Fibroblast of lung (primary cell): Measurements from ENCODE around the gene CYTH4. TPM values are rescaled to one million over a fixed set of nuclear protein-coding genes. Genes with fewer than 3 reads are reported as not detected.

Source experiments
- DNase-seq, 2 donors: peaks; one replicate each; pipeline versions ENCODE4 v3.0.0 to v3.0.0-alpha.2; 2010; ENCODE audit warnings: low read depth in 2 of 2
- H2AFZ ChIP-seq: 2 replicates; pipeline ENCODE4 v1.5.1; 2012; ENCODE audit warnings: low read length, control low read depth, inconsistent platforms
- H3K27ac ChIP-seq: 2 replicates; pipeline ENCODE4 v1.5.1; 2011; ENCODE audit warnings: low read length, control low read depth; ENCODE audit not compliant: insufficient read depth
- H3K27me3 ChIP-seq: 2 replicates; pipeline ENCODE4 v1.5.1; 2011; ENCODE audit warnings: mild to moderate bottlenecking, low read length; ENCODE audit not compliant: control insufficient read depth, insufficient read depth
- H3K36me3 ChIP-seq: 2 replicates; pipeline ENCODE4 v1.5.1; 2011; ENCODE audit warnings: low read length; ENCODE audit not compliant: control insufficient read depth, insufficient read depth
- H3K4me1 ChIP-seq: 2 replicates; pipeline ENCODE4 v1.5.1; 2011; ENCODE audit warnings: low read length; ENCODE audit not compliant: control insufficient read depth, insufficient read depth; ENCODE audit errors: extremely low read depth
- H3K4me2 ChIP-seq: 2 replicates; pipeline ENCODE4 v1.5.1; 2011; ENCODE audit warnings: low read length, control low read depth; ENCODE audit not compliant: insufficient read depth; ENCODE audit errors: extremely low read depth
- H3K4me3 ChIP-seq, 4 experiments: fragments of 200-600 bp in 1 of 4; sonication (generic) in 1 of 4; replicated peaks in 1 of 4; 2 replicates each; pipeline ENCODE4 v1.5.1; 2011 to 2016; ENCODE audit warnings: low read length in 4 of 4, low read depth in 3 of 4, mild to moderate bottlenecking in 3 of 4, control low read depth in 2 of 4, inconsistent platforms in 1 of 4, mixed read lengths in 1 of 4; ENCODE audit not compliant: insufficient read depth in 1 of 4; ENCODE audit errors: control extremely low read depth in 1 of 4
- H3K79me2 ChIP-seq: 2 replicates; pipeline ENCODE4 v1.5.1; 2012; ENCODE audit warnings: mild to moderate bottlenecking, low read length, inconsistent platforms; ENCODE audit not compliant: control insufficient read depth, insufficient read depth
- H3K9ac ChIP-seq: 2 replicates; pipeline ENCODE4 v1.5.1; 2011; ENCODE audit warnings: mild to moderate bottlenecking, low read length, control low read depth; ENCODE audit not compliant: insufficient read depth
- H3K9me3 ChIP-seq: 2 replicates; pipeline ENCODE4 v1.5.1; 2012; ENCODE audit warnings: low read depth, low read length; ENCODE audit not compliant: control insufficient read depth, insufficient read depth
- H4K20me1 ChIP-seq: 2 replicates; pipeline ENCODE4 v1.5.1; 2011; ENCODE audit warnings: low read length; ENCODE audit not compliant: control insufficient read depth, insufficient read depth; ENCODE audit errors: extremely low read depth
- CTCF ChIP-seq, 2 donors: IDR thresholded peaks in 1 of 2; conservative IDR thresholded peaks in 1 of 2; 1 replicate in 1 of 2; 2 replicates in 1 of 2; pipeline ENCODE4 v1.5.1; 2011 to 2012; ENCODE audit warnings: low read length in 2 of 2, control low read depth in 1 of 2, inconsistent platforms in 1 of 2, low read depth in 1 of 2, mild to moderate bottlenecking in 1 of 2
- EZH2 ChIP-seq: IDR thresholded peaks from 2 replicates; pipeline ENCODE4 v1.5.1; 2012; ENCODE audit warnings: low read length, control low read depth, mild to moderate bottlenecking; ENCODE audit errors: missing control alignments
- polyA plus RNA-seq, 2 donors: library from polyadenylated mRNA; depleted of rRNA in 1 of 2; stranded (reverse) in 1 of 2; unstranded in 1 of 2; fragments of >200 nt; gene quantifications; 2 replicates each; pipeline ENCODE4 v1.2.1, GENCODE V29; 2011 to 2012; ENCODE audit warnings: missing spikeins in 1 of 2
- total RNA-seq: library from RNA; depleted of rRNA; stranded (reverse); fragments of >200 nt; gene quantifications from 2 replicates; pipeline ENCODE4 v1.2.1, GENCODE V29; 2014

Gene CYTH4
- total and polyA plus RNA-seq, 2 donors (not counting 1 experiment from before 2014, with no cell fraction given) = under 0.01 TPM; not detected in 1

GRCh38 chr22:37358386-37358785, 76.1 kb downstream of the CYTH4 start:
- Histone ChIP-seq H3K4me2 (no peak overlapping the region), H2AFZ (no peak overlapping the region), H4K20me1 (no peaks in the 10 kb centered on the region), H3K36me3 (no peaks in the 10 kb centered on the region), H3K4me1 (no peaks in the 10 kb centered on the region), H3K27ac (no peak overlapping the region), H3K27me3 (peaks cover 33% of the 10 kb centered on the region), H3K4me3 (no peak overlapping the region), H3K9ac (no peak overlapping the region), H3K9me3 (no peaks in the 10 kb centered on the region), H3K79me2 (no peaks in the 10 kb centered on the region)
- TF ChIP-seq CTCF (conservative IDR thresholded peaks at IDR 0.05 in 1 of 2, IDR thresholded peaks at IDR 0.05 in 1 of 2; ENCODE audit: low read depth in 1 of 2, low read length in 2 of 2) (no peak), EZH2 (no peak)
- no peak for DNase-seq

- H3K27ac ChIP-seq = no peak overlapping the region
- DNase-seq = no peak
- no peaks in the 10 kb centered on the region for H3K4me1 ChIP-seq
- H4K20me1 ChIP-seq = no peaks in the 10 kb centered on the region
- H3K9me3 ChIP-seq = no peaks in the 10 kb centered on the region
- H3K9ac ChIP-seq = no peak overlapping the region
- no peak overlapping the region for H3K4me3 ChIP-seq
- TF ChIP-seq EZH2 (no peak), CTCF (conservative IDR thresholded peaks at IDR 0.05 in 1 of 2, IDR thresholded peaks at IDR 0.05 in 1 of 2; ENCODE audit: low read depth in 1 of 2, low read length in 2 of 2) (no peak)
- no peak overlapping the region for H2AFZ ChIP-seq
- H3K4me2 ChIP-seq = no peak overlapping the region
- H3K27me3 ChIP-seq = peaks cover 29% of the 10 kb centered on the region
- H3K79me2 ChIP-seq = no peaks in the 10 kb centered on the region
- H3K36me3 ChIP-seq = no peaks in the 10 kb centered on the region
Observed at GRCh38 chr22:37358917-37359316, 76.6 kb downstream of the CYTH4 start.

- H3K79me2 ChIP-seq = no peaks in the 10 kb centered on the region
- TF ChIP-seq EZH2 = no peak
- no peak for TF ChIP-seq CTCF (conservative IDR thresholded peaks at IDR 0.05 in 1 of 2, IDR thresholded peaks at IDR 0.05 in 1 of 2; ENCODE audit: low read depth in 1 of 2, low read length in 2 of 2)
- no peak overlapping the region for H3K9ac ChIP-seq
- H3K4me1 ChIP-seq = no peaks in the 10 kb centered on the region
- no peaks in the 10 kb centered on the region for H3K36me3 ChIP-seq
- no peaks in the 10 kb centered on the region for H4K20me1 ChIP-seq
- H3K4me2 ChIP-seq = no peak overlapping the region
- H3K27me3 ChIP-seq = peaks cover 25% of the 10 kb centered on the region
- H3K4me3 ChIP-seq = no peak overlapping the region
- no peaks in the 10 kb centered on the region for H3K9me3 ChIP-seq
- H3K27ac ChIP-seq = no peak overlapping the region
- DNase-seq = peak in 1 of 2 donors; percentile 46
- no peak overlapping the region for H2AFZ ChIP-seq
Observed at GRCh38 chr22:37362621-37363020, 80.3 kb downstream of the CYTH4 start.
